HG02852 (cell line): Measurements from ENCODE around the gene TMPRSS5.

Experiments used
- ATAC-seq: cut with Tn5 transposase; IDR thresholded peaks from one replicate; pipeline ENCODE4 v1.9.1; 2021; ENCODE audit warnings: mild to moderate bottlenecking, moderate library complexity; ENCODE audit not compliant: unreplicated experiment

Gene TMPRSS5

GRCh38 chr11:113670149-113670830, 35.8 kb downstream of the TMPRSS5 start:
- ATAC-seq: no peak

GRCh38 chr11:113668255-113668654, 37.9 kb downstream of the TMPRSS5 start:
- ATAC-seq: no peak

GRCh38 chr11:113667801-113668200, 38.3 kb downstream of the TMPRSS5 start:
- ATAC-seq: no peak

GRCh38 chr11:113666584-113666983, 39.5 kb downstream of the TMPRSS5 start:
- ATAC-seq: no peak

GRCh38 chr11:113664981-113665710, 41.0 kb downstream of the TMPRSS5 start:
- ATAC-seq: no peak

- ATAC-seq: no peak
Observed at GRCh38 chr11:113664069-113664980, 41.8 kb downstream of the TMPRSS5 start.

- ATAC-seq: no peak
Observed at GRCh38 chr11:113663567-113663966, 42.5 kb downstream of the TMPRSS5 start.

GRCh38 chr11:113655771-113656170, 50.3 kb downstream of the TMPRSS5 start:
- no peak for ATAC-seq

GRCh38 chr11:113651023-113651422, 55.1 kb downstream of the TMPRSS5 start:
- ATAC-seq: no peak

- ATAC-seq: no peak
Observed at GRCh38 chr11:113649311-113649710, 56.8 kb downstream of the TMPRSS5 start.

GRCh38 chr11:113647856-113648255, 58.3 kb downstream of the TMPRSS5 start:
- ATAC-seq: no peak

GRCh38 chr11:113647108-113647507, 59.0 kb downstream of the TMPRSS5 start:
- no peak for ATAC-seq

- no peak for ATAC-seq
Observed at GRCh38 chr11:113645593-113646349, 60.3 kb downstream of the TMPRSS5 start.

GRCh38 chr11:113644605-113645004, 61.5 kb downstream of the TMPRSS5 start:
- no peak for ATAC-seq

- ATAC-seq: no peak
Observed at GRCh38 chr11:113643701-113644100, 62.4 kb downstream of the TMPRSS5 start.

GRCh38 chr11:113643006-113643585, 63.0 kb downstream of the TMPRSS5 start:
- ATAC-seq: no peak

- no peak for ATAC-seq
Observed at GRCh38 chr11:113642090-113642489, 64.0 kb downstream of the TMPRSS5 start.

- ATAC-seq: no peak
Observed at GRCh38 chr11:113638376-113638775, 67.7 kb downstream of the TMPRSS5 start.

GRCh38 chr11:113637636-113638035, 68.5 kb downstream of the TMPRSS5 start:
- ATAC-seq: no peak
